Measurements from ENCODE around the gene CALCR.

GRCh38 chr7:93447509-93447908, 127.0 kb downstream of the CALCR start:
- TF ChIP-seq CTCF (conservative IDR thresholded peaks at IDR 0.05; ENCODE audit: low read depth, low read length) (no peak), EZH2phosphoT487 (IDR thresholded peaks at IDR 0.05; ENCODE audit: borderline replicate concordance, low read length) (no peak)
